Erythroblast (primary cell): Measurements from ENCODE around the gene SMC1B.

ENCODE experiments used
- GATA1 ChIP-seq: IDR thresholded peaks from 2 replicates; pipeline ENCODE4 v1.6.1; 2011; ENCODE audit warnings: low read depth, mild to moderate bottlenecking, control low read depth, low read length, moderate library complexity
- POLR2A ChIP-seq: IDR thresholded peaks from 2 replicates; pipeline ENCODE4 v1.6.1; 2011; ENCODE audit warnings: mild to moderate bottlenecking, low read length

DNA sequence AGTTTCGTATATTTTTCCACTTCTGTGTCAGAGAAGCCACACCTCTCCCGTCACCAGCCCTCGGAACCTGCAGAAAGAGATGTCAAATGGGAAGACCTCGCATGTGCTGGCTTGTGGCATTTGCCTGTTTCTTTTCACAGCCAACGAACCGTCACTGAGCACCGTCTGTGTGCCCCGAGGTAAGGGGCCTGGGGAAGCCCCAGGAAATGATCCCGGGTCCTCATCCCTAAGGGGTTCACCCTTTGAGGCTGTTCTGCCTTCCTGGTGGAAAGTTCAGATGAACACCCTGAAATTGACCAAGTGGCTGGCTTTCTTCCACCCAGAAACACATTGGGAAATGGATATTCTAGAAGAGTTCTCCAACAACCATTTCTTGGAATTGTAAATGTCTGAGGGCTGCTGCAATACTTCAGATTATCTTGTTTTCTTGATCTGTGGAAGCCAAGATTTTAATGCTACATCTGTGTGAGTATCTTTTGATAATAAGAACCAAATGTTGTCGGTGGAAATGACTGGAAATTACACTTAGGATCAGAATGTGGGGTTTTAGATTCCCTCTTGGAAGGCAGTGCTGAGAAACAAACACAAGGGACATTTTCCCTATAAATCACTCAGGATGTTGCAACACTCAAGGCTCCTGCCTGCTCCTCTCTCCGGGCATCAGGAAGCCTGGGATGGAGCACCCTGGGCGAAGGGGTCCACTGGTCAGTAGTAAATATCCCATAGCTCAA lies 37.7 kb upstream of the SMC1B start:
- TF ChIP-seq POLR2A (no peak), GATA1 (no peak)
